HG02571 (cell line): Measurements from ENCODE around the gene BFAR.
"Not testable (repeated sequence)": the region's sequence is repeated elsewhere in the genome, so short reads cannot be mapped to it uniquely, and the experiment has no call there.

Experiments used
- ATAC-seq: cut with Tn5 transposase; IDR thresholded peaks from one replicate; pipeline ENCODE4 v1.9.1; 2021; ENCODE audit warnings: mild to moderate bottlenecking, moderate library complexity; ENCODE audit not compliant: unreplicated experiment

BFAR gene

GRCh38 chr16:14632693-14633569, at the start of gene BFAR:
BFAR (plus strand) TSS chr16:14632951; CDS start chr16:14644347, 11,396 bp downstream.
- peak; percentile 73 for ATAC-seq

GRCh38 chr16:14585287-14585686, 47.5 kb upstream of the BFAR start:
- ATAC-seq: no peak

- ATAC-seq: no peak
Observed at GRCh38 chr16:14586637-14587305, 46.0 kb upstream of the BFAR start.

- no peak for ATAC-seq
Observed at GRCh38 chr16:14600164-14600563, 32.6 kb upstream of the BFAR start.

- no peak for ATAC-seq
Observed at GRCh38 chr16:14602443-14602963, 30.2 kb upstream of the BFAR start.

GRCh38 chr16:14606102-14606501, 26.6 kb upstream of the BFAR start:
- ATAC-seq: no peak

GRCh38 chr16:14608111-14608566, 24.6 kb upstream of the BFAR start:
- ATAC-seq: no peak

GRCh38 chr16:14608604-14609003, 24.1 kb upstream of the BFAR start:
- no peak for ATAC-seq

GRCh38 chr16:14609716-14610115, 23.0 kb upstream of the BFAR start:
- ATAC-seq: no peak

- ATAC-seq: no peak
Observed at GRCh38 chr16:14611660-14612059, 21.1 kb upstream of the BFAR start.

- ATAC-seq: no peak
Observed at GRCh38 chr16:14613991-14614390, 18.8 kb upstream of the BFAR start.

GRCh38 chr16:14616280-14616679, 16.5 kb upstream of the BFAR start:
- no peak for ATAC-seq

GRCh38 chr16:14618566-14618965, 14.2 kb upstream of the BFAR start:
- ATAC-seq: no peak

- no peak for ATAC-seq
Observed at GRCh38 chr16:14627078-14627477, 5.7 kb upstream of the BFAR start.

- ATAC-seq: no peak
Observed at GRCh38 chr16:14628806-14629611, 3.7 kb upstream of the BFAR start.

- ATAC-seq: peak; percentile 5
Observed at GRCh38 chr16:14629612-14629918, 3.2 kb upstream of the BFAR start.

GRCh38 chr16:14629919-14630619, 2.7 kb upstream of the BFAR start, which contains the start of gene PARN:
PARN (minus strand) TSS chr16:14630260; CDS start chr16:14630125, 135 bp downstream.
- peak; percentile 42 for ATAC-seq

- ATAC-seq: not testable (repeated sequence)
Observed at GRCh38 chr16:14630620-14631330, 2.0 kb upstream of the BFAR start.

GRCh38 chr16:14634389-14634725, 1.6 kb downstream of the BFAR start:
- no peak for ATAC-seq
